ENCODE measurements around the gene LARP4B. TPM values are rescaled to one million over a fixed set of nuclear protein-coding genes. Genes with fewer than 3 reads are reported as not detected.

Gene LARP4B
- polyA plus RNA-seq, 1 of the 3 experiments (the other 2 are of a cell fraction) = 23.3 TPM

- Histone ChIP-seq H3K4me2 (no peak overlapping the region), H3K9me2 (no peaks in the 10 kb centered on the region), H2AFZ (ENCODE audit: low read depth) (no peak overlapping the region), H3K4me3 (ENCODE audit: low read depth in 2 of 2, low read length in 1 of 2) (no peak overlapping the region), H4K20me1 (ENCODE audit: insufficient read depth) (peaks cover 37% of the 10 kb centered on the region), H3K4me1 (ENCODE audit: control insufficient read depth in 1 of 2, insufficient read depth in 2 of 2, low read depth in 1 of 2, low read length in 1 of 2) (no peaks in the 10 kb centered on the region; a peak in 1 of 4 replicates), H3K27ac (ENCODE audit: low read depth in 2 of 2, low read length in 1 of 2) (no peak overlapping the region), H3K79me2 (ENCODE audit: insufficient read depth) (peaks cover 72% of the 10 kb centered on the region; the same call in 1 of the 2 replicates), H3K36me3 (replicated peaks in 1 of 2; ENCODE audit: control insufficient read depth in 1 of 2, insufficient read depth in 2 of 2, low read length in 1 of 2) (peaks cover 52 to 54% of the 10 kb centered on the region in 2 experiments), H3K27me3 (ENCODE audit: insufficient read depth) (no peaks in the 10 kb centered on the region), H3K9ac (no peak overlapping the region), H3K9me3 (no peaks in the 10 kb centered on the region), H3F3A (replicated peaks; ENCODE audit: insufficient read depth) (peaks cover 6% of the 10 kb centered on the region)
- DNase-seq = no peak
- 73% methylated on average over 4 of the region's 4 CpGs for WGBS (ENCODE audit: low lambda C conversion rate)
- POLR2A ChIA-PET = no interaction called here
- TF ChIP-seq CHD2 (IDR thresholded peaks at IDR 0.05; ENCODE audit: low read length, partially characterized antibody) (no peak), FOXJ3 (CRISPR knock-in tag; IDR thresholded peaks at IDR 0.05) (no peak), JUND (IDR thresholded peaks at IDR 0.05) (no peak), RFX5 (IDR thresholded peaks at IDR 0.05; ENCODE audit: low read length) (no peak), NFIC (IDR thresholded peaks at IDR 0.05; ENCODE audit: borderline replicate concordance) (no peak), RCOR1 (IDR thresholded peaks at IDR 0.05; ENCODE audit: low read length) (no peak), EP300 (IDR thresholded peaks at IDR 0.05; ENCODE audit: borderline replicate concordance in 1 of 2, low read depth in 1 of 2, low read length in 1 of 2) (no peak), USF1 (IDR thresholded peaks at IDR 0.05; ENCODE audit: borderline replicate concordance, low read depth) (no peak), TCF12 (IDR thresholded peaks at IDR 0.05) (no peak), ELF1 (IDR thresholded peaks at IDR 0.05) (no peak), SMC3 (IDR thresholded peaks at IDR 0.05; ENCODE audit: low read depth, low read length) (no peak), POLR2AphosphoS5 (IDR thresholded peaks at IDR 0.05; ENCODE audit: low read depth, low read length) (no peak), TEAD4 (IDR thresholded peaks at IDR 0.05; ENCODE audit: borderline replicate concordance, insufficient read depth) (no peak), GATA2 (CRISPR knock-in tag; IDR thresholded peaks at IDR 0.05) (no peak), USF2 (IDR thresholded peaks at IDR 0.05; ENCODE audit: borderline replicate concordance, low read depth, low read length) (no peak), NRF1 (IDR thresholded peaks at IDR 0.05; ENCODE audit: low read depth, low read length) (no peak), MXI1 (IDR thresholded peaks at IDR 0.05; ENCODE audit: low read depth, low read length) (no peak), REST (IDR thresholded peaks at IDR 0.05; ENCODE audit: low read depth, low read length) (no peak)
- CTCF ChIA-PET = no interaction called here
Observed at GRCh38 chr10:866577-866941, 64.9 kb downstream of the LARP4B start.
